Fibroblast of skin of right quadriceps (primary cell): ENCODE results near the gene EMP2.
"Not testable (repeated sequence)": the region's sequence is repeated elsewhere in the genome, so short reads cannot be mapped to it uniquely, and the experiment has no call there.

Source experiments
- DNase-seq: peaks from one replicate; pipeline ENCODE4 v3.0.0-alpha.2; 2013

EMP2 gene

GRCh38 chr16:10577305-10578202, 2.8 kb downstream of the EMP2 start:
- peak; percentile 61 for DNase-seq

GRCh38 chr16:10576390-10577304, 3.8 kb downstream of the EMP2 start:
- DNase-seq = no peak

- DNase-seq = no peak
These were observed 4.8 kb downstream of the EMP2 start for GRCh38 chr16:10575506-10576130.

- no peak for DNase-seq
These were observed 7.8 kb downstream of the EMP2 start for GRCh38 chr16:10572611-10573010.

GRCh38 chr16:10571354-10571753, 9.0 kb downstream of the EMP2 start:
- no peak for DNase-seq

GRCh38 chr16:10569621-10570020, 10.8 kb downstream of the EMP2 start:
- no peak for DNase-seq

- no peak for DNase-seq
These were observed 13.8 kb downstream of the EMP2 start for GRCh38 chr16:10566613-10567012.

- no peak for DNase-seq
These were observed 15.2 kb downstream of the EMP2 start for GRCh38 chr16:10565167-10565566.

GRCh38 chr16:10564591-10564990, 15.8 kb downstream of the EMP2 start:
- DNase-seq = no peak

GRCh38 chr16:10562361-10562899, 18.0 kb downstream of the EMP2 start:
- DNase-seq = no peak

GRCh38 chr16:10561425-10561824, 19.0 kb downstream of the EMP2 start:
- DNase-seq = no peak

- no peak for DNase-seq
These were observed 19.4 kb downstream of the EMP2 start for GRCh38 chr16:10561001-10561400.

- not testable (repeated sequence) for DNase-seq
These were observed 20.6 kb downstream of the EMP2 start for GRCh38 chr16:10559792-10560191.

GRCh38 chr16:10558746-10559641, 21.4 kb downstream of the EMP2 start:
- DNase-seq = no peak

GRCh38 chr16:10558305-10558704, 22.1 kb downstream of the EMP2 start:
- no peak for DNase-seq

GRCh38 chr16:10557750-10558149, 22.6 kb downstream of the EMP2 start:
- no peak for DNase-seq

GRCh38 chr16:10556236-10556635, 24.2 kb downstream of the EMP2 start:
- no peak for DNase-seq

GRCh38 chr16:10554569-10554968, 25.8 kb downstream of the EMP2 start:
- no peak for DNase-seq

GRCh38 chr16:10552998-10553491, 27.4 kb downstream of the EMP2 start:
- DNase-seq = no peak

- DNase-seq = no peak
These were observed 28.1 kb downstream of the EMP2 start for GRCh38 chr16:10552281-10552680.

- no peak for DNase-seq
These were observed 28.5 kb downstream of the EMP2 start for GRCh38 chr16:10551881-10552280.

GRCh38 chr16:10548404-10548803, 32.0 kb downstream of the EMP2 start:
- DNase-seq = no peak
